GM12878 (cell line): ENCODE measurements around the gene HSPB8.

Experiments used
- CHD2 ChIP-seq: IDR thresholded peaks from 2 replicates; pipeline ENCODE4 v1.6.1; 2011; ENCODE audit warnings: low read depth, low read length, improper control_type of control experiment, borderline replicate concordance
- EP300 ChIP-seq, 2 experiments: fragments of 150-350 bp in 1 of 2; IDR thresholded peaks; 2 replicates each; pipeline ENCODE4 v1.6.1; 2011 to 2012; ENCODE audit warnings: low read depth in 2 of 2, low read length in 2 of 2, borderline replicate concordance in 1 of 2, improper control_type of control experiment in 1 of 2, inconsistent platforms in 1 of 2; ENCODE audit not compliant: control insufficient read depth in 1 of 2

DNA sequence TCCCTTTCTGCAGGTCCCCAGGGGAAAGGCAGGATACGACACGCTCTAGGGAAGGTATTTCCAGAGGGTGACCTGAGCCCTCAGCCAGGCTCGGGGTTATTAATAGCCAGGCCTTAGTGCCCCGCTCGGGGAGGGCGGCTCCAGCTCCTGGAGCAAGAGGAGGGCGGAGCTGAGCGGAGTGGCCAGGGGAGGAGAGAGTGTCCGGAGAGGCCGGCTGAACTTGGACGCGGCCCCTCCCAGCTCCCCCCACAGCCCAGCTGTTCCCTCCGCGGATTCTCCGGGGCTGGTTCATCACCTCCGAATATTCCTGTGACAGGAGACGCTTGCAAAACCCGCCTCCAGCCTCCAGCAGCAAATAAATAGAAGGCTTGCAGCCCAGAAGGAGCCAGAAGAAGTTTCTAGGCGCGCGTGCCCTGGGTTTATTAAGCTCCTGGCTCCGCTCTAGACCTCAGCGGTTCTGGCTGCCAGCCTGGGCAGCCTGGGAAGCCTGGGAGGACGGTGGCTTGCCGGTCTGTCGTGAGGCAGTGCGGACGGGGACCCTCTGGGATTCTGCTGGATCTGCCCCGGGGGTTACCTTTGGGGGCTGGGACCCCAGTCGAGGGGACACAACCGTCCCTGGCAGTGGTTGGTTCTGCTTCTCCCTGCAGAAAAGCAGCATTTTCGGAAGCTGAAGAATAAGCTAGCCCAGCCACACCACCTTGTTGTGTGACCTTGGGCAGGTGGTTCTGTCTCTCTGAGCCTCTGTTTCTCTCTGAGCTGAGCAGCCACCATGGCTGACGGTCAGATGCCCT is at the start of gene HSPB8:
- TF ChIP-seq EP300 (IDR thresholded peaks at IDR 0.05; ENCODE audit: borderline replicate concordance in 1 of 2, control insufficient read depth in 1 of 2, low read depth in 2 of 2, low read length in 2 of 2) (no peak), CHD2 (no peak)
